ENCODE measurements around the gene PROM1.

Gene PROM1

DNA sequence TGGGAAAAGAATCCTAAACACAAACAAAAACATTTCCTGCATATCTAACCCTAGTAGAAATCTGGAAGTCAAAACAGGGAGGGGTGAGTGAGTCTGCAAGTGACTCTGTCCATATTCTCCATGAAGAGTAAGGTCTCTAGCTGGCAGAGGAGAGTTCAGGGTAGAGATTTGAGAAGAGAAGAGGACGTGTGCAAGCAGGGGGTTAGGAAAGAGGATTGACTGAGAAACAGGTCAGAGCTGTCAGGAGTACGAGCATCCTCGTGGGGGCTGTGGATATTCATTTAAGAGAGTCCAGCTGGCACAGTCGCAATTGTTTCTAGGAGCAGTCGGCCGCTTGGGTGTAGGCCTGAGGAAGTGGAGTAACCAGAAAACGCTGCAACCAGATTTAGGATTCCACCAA, 27.9 kb downstream of the PROM1 start:
- no peak for DNase-seq (ENCODE audit: low read depth)
- TF ChIP-seq, protein P1, sequence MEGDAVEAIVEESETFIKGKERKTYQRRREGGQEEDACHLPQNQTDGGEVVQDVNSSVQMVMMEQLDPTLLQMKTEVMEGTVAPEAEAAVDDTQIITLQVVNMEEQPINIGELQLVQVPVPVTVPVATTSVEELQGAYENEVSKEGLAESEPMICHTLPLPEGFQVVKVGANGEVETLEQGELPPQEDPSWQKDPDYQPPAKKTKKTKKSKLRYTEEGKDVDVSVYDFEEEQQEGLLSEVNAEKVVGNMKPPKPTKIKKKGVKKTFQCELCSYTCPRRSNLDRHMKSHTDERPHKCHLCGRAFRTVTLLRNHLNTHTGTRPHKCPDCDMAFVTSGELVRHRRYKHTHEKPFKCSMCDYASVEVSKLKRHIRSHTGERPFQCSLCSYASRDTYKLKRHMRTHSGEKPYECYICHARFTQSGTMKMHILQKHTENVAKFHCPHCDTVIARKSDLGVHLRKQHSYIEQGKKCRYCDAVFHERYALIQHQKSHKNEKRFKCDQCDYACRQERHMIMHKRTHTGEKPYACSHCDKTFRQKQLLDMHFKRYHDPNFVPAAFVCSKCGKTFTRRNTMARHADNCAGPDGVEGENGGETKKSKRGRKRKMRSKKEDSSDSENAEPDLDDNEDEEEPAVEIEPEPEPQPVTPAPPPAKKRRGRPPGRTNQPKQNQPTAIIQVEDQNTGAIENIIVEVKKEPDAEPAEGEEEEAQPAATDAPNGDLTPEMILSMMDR (conservative IDR thresholded peaks at IDR 0.05; ENCODE audit: control insufficient read depth, insufficient read depth, low read depth, low read length) = no peak

DNA sequence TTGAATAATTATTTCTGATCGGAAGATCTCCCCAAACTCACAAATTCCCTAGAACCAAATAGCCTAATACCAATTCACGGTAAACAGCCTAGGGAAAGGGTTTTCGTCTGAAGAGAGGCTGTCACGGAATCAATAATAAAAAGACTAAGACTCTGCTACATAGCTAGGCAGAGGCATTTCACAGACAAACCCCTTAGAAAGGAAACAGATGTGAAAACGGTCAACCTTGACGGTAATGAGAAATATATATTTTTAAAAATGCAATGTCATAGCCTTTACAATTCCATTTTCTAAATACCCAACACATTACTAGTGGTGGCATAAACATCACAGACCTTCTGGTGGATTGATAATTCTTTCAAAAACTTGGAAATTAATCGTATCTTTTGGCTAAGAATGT, 28.4 kb downstream of the PROM1 start:
- TF ChIP-seq, protein P1 (conservative IDR thresholded peaks at IDR 0.05; ENCODE audit: control insufficient read depth, insufficient read depth, low read depth, low read length) = no peak
- H3K4me3 ChIP-seq (ENCODE audit: control insufficient read depth, low read depth, low read length) = no peak overlapping the region
- DNase-seq (ENCODE audit: low read depth) = no peak

More for the DNA sequence above, 27.9 kb downstream of the PROM1 start:
- no peak overlapping the region for H3K4me3 ChIP-seq (ENCODE audit: control insufficient read depth, low read depth, low read length)

DNA sequence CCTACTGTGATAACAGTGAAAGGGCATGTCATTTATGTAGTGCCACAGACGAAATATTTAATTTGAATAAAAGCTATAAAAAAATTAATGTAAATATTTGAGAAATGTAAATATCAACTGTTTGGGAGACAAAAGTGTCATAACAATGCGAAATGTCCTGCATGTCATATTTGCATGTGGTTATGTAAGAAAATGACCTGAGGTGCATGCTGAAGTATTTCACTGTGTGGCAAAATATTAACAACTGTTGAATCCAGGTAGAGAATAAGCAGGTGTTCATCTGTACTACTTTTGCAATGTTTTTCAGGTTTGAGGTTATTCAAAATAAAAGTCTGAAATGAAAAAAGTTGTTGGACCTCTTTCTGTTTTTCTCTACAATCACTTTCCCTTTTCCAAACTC, 30.9 kb downstream of the PROM1 start:
- TF ChIP-seq, protein P1 (conservative IDR thresholded peaks at IDR 0.05; ENCODE audit: control insufficient read depth, insufficient read depth, low read depth, low read length) = no peak
- no peak for DNase-seq (ENCODE audit: low read depth)
- no peak overlapping the region for H3K4me3 ChIP-seq (ENCODE audit: control insufficient read depth, low read depth, low read length)

DNA sequence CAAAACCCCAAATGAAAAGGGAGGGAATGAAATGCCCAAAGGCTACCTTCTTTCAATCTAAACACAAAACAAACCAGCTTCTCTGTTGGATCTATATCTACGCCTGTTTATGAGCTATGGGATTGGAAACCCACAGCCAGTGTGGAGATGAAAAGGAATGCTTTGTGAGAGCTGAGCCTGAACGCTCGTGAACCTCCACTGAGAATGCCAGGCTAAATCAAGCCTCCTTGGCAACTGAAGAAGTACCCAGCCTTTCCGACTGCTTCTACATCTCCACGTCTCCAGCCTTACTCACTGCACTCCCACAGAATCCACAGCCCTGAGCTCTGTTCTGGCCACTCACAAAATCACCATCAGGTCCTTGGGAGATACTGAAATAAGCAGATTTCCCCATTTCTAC, 31.8 kb downstream of the PROM1 start:
- TF ChIP-seq, protein P1 (conservative IDR thresholded peaks at IDR 0.05; ENCODE audit: control insufficient read depth, insufficient read depth, low read depth, low read length) = no peak
- H3K4me3 ChIP-seq (ENCODE audit: control insufficient read depth, low read depth, low read length) = no peak overlapping the region
- DNase-seq (ENCODE audit: low read depth) = no peak

DNA sequence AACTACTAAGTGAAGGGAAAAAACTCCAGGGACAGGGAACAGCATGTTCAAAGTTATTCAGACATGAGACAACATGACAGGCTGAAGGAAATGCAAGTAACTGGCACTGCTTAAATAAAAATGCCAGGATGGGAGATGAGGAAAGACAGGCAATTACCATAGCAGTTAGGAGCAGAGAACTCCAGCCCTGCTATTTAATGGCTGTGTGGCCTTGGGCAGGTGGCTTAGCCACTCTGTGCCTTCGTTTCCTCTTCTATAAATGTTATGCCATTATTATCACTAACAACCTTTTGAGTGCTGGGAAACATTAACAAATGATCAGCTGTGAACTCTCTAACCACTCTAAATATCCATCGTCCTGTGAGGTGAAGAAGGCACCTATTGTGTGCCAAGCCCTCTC, 32.7 kb downstream of the PROM1 start:
- TF ChIP-seq, protein P1 (conservative IDR thresholded peaks at IDR 0.05; ENCODE audit: control insufficient read depth, insufficient read depth, low read depth, low read length) = no peak
- H3K4me3 ChIP-seq (ENCODE audit: control insufficient read depth, low read depth, low read length) = no peak overlapping the region
- no peak for DNase-seq (ENCODE audit: low read depth)

DNA sequence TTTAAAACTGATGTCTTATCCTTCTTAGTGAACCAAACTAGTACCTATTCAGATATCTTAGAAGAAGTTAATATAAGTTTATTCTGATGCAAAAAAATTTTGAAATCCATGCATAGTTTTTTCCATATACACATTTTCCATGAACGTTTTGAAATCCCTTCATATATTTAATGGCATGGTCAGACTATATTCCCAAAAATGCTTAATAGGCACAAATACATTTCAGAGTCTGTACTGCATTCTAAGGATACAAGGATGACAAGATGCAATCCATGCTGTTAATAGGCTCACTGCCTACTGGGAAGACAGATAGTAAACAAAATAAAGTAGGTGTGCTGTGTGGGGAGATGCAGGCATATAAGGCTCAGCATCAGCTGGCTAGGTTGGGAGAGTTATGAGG, 33.2 kb downstream of the PROM1 start:
- TF ChIP-seq, protein P1 (conservative IDR thresholded peaks at IDR 0.05; ENCODE audit: control insufficient read depth, insufficient read depth, low read depth, low read length) = no peak
- no peak overlapping the region for H3K4me3 ChIP-seq (ENCODE audit: control insufficient read depth, low read depth, low read length)
- no peak for DNase-seq (ENCODE audit: low read depth)

All from fibroblast of mammary gland (primary cell).